ENCODE measurements around the gene TNNC1.

DNA sequence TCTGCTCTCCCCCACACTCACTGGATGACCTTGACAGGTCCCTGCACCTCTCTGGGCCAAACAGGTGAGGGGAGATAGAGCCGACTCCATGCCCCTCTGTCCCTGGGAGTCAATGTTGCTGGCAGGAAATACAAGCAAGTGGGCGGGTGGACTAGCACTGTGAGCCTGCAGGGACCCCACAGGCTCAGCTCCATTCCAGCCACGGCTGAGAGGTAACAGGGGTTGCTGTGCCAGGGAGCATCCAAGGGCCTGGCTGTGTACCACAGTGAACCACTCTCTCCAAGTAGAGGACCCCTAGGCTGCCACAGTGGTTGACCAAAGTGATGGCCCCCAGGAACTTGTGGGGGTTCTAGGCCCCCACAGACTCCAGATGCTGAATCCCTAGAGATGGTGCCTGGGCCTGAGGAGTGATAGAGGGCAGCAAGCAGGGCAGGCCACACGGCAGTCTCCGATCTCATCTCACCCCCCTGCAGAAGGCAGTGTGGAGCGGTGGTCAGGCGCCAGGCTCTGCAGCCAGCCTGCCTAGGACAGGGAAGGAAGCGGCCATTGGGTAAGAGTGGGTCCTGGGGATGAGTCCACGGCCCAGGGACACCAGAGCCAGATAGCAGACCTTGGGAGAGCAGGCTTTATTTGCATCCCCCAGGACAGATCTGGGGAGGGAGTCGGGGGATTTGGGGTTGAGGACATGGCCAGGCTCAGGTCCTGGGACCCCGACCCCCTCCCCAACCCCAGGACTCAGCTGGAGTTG, 3.2 kb downstream of the TNNC1 start:
- TF ChIP-seq, protein P1, sequence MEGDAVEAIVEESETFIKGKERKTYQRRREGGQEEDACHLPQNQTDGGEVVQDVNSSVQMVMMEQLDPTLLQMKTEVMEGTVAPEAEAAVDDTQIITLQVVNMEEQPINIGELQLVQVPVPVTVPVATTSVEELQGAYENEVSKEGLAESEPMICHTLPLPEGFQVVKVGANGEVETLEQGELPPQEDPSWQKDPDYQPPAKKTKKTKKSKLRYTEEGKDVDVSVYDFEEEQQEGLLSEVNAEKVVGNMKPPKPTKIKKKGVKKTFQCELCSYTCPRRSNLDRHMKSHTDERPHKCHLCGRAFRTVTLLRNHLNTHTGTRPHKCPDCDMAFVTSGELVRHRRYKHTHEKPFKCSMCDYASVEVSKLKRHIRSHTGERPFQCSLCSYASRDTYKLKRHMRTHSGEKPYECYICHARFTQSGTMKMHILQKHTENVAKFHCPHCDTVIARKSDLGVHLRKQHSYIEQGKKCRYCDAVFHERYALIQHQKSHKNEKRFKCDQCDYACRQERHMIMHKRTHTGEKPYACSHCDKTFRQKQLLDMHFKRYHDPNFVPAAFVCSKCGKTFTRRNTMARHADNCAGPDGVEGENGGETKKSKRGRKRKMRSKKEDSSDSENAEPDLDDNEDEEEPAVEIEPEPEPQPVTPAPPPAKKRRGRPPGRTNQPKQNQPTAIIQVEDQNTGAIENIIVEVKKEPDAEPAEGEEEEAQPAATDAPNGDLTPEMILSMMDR (IDR thresholded peaks at IDR 0.05) = no peak
- TF ChIP-seq EZH2 (IDR thresholded peaks at IDR 0.05; ENCODE audit: borderline replicate concordance, insufficient read depth, low read depth, low read length, poor library complexity, severe bottlenecking) = no peak
